ENCODE data around the gene CLOCK.

GRCh38 chr4:55547466-55547770, 709 bp upstream of the CLOCK start:
- no peak for TF ChIP-seq CTCF (IDR thresholded peaks at IDR 0.05)
- TF ChIP-seq ZFX (IDR thresholded peaks at IDR 0.05; ENCODE audit: borderline replicate concordance) = no peak

All from 22Rv1 (cell line).